A673 (cell line): ENCODE data around the gene OSBP2. TPM values are rescaled to one million over a fixed set of nuclear protein-coding genes. Genes with fewer than 3 reads are reported as not detected.

Source experiments
- BruUV-seq: library from RNA; stranded (reverse); fragments of 400-500 nt; replicated peaks from 2 replicates; lab custom pipeline; 2021; lab: Mats Ljungman, UMichigan
- CTCF ChIA-PET: fragments of 300-600 bp; sonication (Branson Sonifier 250); formaldehyde crosslinking; loops from one replicate; lab custom pipeline; 2022; ENCODE audit warnings: antibody characterized with exemption; lab: Charles Lee
- POLR2A ChIA-PET: fragments of 300-600 bp; sonication (Branson Sonifier 250); formaldehyde crosslinking; loops from one replicate; lab custom pipeline; 2022; ENCODE audit warnings: antibody characterized with exemption; ENCODE audit not compliant: low non-redundant PET; lab: Charles Lee
- DNase-seq: peaks from one replicate; pipeline ENCODE4 v3.0.0-alpha.2; 2015; ENCODE audit warnings: low spot score
- H3K27ac ChIP-seq: fragments of 200-600 bp; sonication (generic); 2 replicates; pipeline ENCODE4 v1.5.1; 2016; ENCODE audit warnings: mixed run types, low read depth, mild to moderate bottlenecking, mixed read lengths, antibody characterized with exemption, low read length; ENCODE audit not compliant: poor library complexity, severe bottlenecking
- H3K27me3 ChIP-seq: fragments of 200-600 bp; sonication (generic); replicated peaks from 2 replicates; pipeline ENCODE4 v1.6.1; 2017; ENCODE audit warnings: mixed run types, low read depth, mild to moderate bottlenecking, mixed read lengths, antibody characterized with exemption, low read length; ENCODE audit not compliant: insufficient read depth, poor library complexity
- H3K36me3 ChIP-seq: fragments of 200-600 bp; sonication (generic); 2 replicates; pipeline ENCODE4 v1.6.1; 2016; ENCODE audit warnings: mixed run types, mild to moderate bottlenecking, mixed read lengths, antibody characterized with exemption, low read length; ENCODE audit not compliant: insufficient read depth, poor library complexity, severe bottlenecking
- H3K4me1 ChIP-seq: fragments of 200-600 bp; sonication (generic); 2 replicates; pipeline ENCODE4 v1.6.1; 2017; ENCODE audit warnings: mixed run types, mild to moderate bottlenecking, mixed read lengths, antibody characterized with exemption, low read length; ENCODE audit not compliant: insufficient read depth, poor library complexity, severe bottlenecking
- H3K4me3 ChIP-seq: fragments of 200-600 bp; sonication (generic); 2 replicates; pipeline ENCODE4 v1.5.1; 2016; ENCODE audit warnings: low read depth, mixed run types, mild to moderate bottlenecking, mixed read lengths, low read length; ENCODE audit not compliant: poor library complexity, severe bottlenecking
- H3K9me3 ChIP-seq: fragments of 200-600 bp; sonication (generic); 2 replicates; pipeline ENCODE4 v1.6.1; 2016; ENCODE audit warnings: mixed run types, low read depth, mild to moderate bottlenecking, mixed read lengths, antibody characterized with exemption, low read length; ENCODE audit not compliant: poor library complexity, severe bottlenecking
- EZH2 ChIP-seq: fragments of 200-600 bp; sonication (generic); IDR thresholded peaks from 2 replicates; pipeline ENCODE4 v1.6.1; 2017; ENCODE audit warnings: borderline replicate concordance, low read depth, mild to moderate bottlenecking, mixed read lengths, antibody characterized with exemption, low read length; ENCODE audit not compliant: poor library complexity, severe bottlenecking
- intact Hi-C: fragments of 100-400 bp; cut with micrococcal nuclease; formaldehyde crosslinking; loops from one replicate; pipeline ENCODE4 v1.10.0; 2022; ENCODE audit not compliant: unreplicated experiment
- total RNA-seq: library from RNA; stranded (reverse); gene quantifications from 2 replicates; pipeline ENCODE4 v1.2.3, GENCODE V29; 2021
- TF ChIP-seq, protein P1 (sequence below): fragments of 300-800, 200-600 bp; sonication (generic); conservative IDR thresholded peaks from 2 replicates; pipeline ENCODE4 v1.5.1; 2017; ENCODE audit warnings: low read depth, mild to moderate bottlenecking, antibody characterized with exemption, low read length, moderate library complexity, mixed read lengths

OSBP2 gene
- total RNA-seq, 1 experiment from 2014 or later, result 1.8 TPM

DNA sequence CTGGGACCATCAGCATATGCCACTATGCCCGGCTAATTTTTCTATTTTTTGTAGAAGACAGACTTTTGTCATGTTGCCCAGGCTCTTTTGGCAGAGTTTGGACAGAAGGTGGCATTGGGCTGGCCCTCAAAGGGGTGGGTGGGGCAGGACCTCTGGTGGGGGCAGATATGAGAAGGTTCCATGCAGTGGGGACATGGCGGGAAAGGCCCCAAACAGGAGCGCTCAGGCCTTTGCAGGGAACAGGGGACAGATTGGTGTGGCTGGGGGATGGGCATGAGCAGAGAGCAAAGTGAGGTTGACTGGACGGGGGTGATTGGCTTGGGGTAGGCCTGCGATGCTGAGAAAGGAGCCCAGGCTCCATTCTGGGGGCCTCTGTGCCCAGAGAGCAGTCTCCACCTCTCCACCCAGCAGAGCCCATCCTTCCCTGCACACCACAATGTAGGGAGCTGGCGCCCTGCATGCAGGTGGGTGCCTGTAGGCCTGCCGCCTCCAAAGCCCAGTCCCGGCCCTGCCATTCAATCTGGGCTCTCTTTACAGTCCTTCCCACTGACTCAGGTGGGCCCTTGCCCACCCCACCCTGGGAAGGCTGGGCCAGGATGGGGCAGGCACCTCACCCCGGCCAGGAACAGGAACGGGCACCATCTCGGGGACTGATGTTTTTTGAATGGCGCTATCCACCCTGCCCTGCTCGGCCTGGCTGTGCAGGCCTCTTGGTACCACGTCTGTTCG, 175.2 kb downstream of the OSBP2 start:
- no peak for DNase-seq
- H3K4me1 ChIP-seq, result no peaks in the 10 kb centered on the region
- no peaks in the 10 kb centered on the region for H3K9me3 ChIP-seq
- intact Hi-C loops, result no loop called here
- H3K27me3 ChIP-seq, result no peaks in the 10 kb centered on the region
- no peaks in the 10 kb centered on the region for H3K36me3 ChIP-seq
- no peak overlapping the region for H3K27ac ChIP-seq
- ChIA-PET CTCF (no interaction called here), POLR2A (no interaction called here)
- no peak overlapping the region for H3K4me3 ChIP-seq
- no TSS peak for BruUV-seq
- no peak for TF ChIP-seq EZH2
- TF ChIP-seq, protein P1, sequence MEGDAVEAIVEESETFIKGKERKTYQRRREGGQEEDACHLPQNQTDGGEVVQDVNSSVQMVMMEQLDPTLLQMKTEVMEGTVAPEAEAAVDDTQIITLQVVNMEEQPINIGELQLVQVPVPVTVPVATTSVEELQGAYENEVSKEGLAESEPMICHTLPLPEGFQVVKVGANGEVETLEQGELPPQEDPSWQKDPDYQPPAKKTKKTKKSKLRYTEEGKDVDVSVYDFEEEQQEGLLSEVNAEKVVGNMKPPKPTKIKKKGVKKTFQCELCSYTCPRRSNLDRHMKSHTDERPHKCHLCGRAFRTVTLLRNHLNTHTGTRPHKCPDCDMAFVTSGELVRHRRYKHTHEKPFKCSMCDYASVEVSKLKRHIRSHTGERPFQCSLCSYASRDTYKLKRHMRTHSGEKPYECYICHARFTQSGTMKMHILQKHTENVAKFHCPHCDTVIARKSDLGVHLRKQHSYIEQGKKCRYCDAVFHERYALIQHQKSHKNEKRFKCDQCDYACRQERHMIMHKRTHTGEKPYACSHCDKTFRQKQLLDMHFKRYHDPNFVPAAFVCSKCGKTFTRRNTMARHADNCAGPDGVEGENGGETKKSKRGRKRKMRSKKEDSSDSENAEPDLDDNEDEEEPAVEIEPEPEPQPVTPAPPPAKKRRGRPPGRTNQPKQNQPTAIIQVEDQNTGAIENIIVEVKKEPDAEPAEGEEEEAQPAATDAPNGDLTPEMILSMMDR, result no peak

GRCh38 chr22:30870451-30871345, 176.0 kb downstream of the OSBP2 start:
- TF ChIP-seq, protein P1, result no peak
- TF ChIP-seq EZH2, result no peak
- POLR2A ChIA-PET, result no interaction called here
- intact Hi-C loops, result no loop called here
- Histone ChIP-seq H3K27me3 (no peaks in the 10 kb centered on the region), H3K4me1 (no peaks in the 10 kb centered on the region), H3K4me3 (no peak overlapping the region), H3K27ac (no peak overlapping the region), H3K36me3 (no peaks in the 10 kb centered on the region), H3K9me3 (no peaks in the 10 kb centered on the region)
- no peak for DNase-seq
- no TSS peak for BruUV-seq
- CTCF ChIA-PET, result interaction anchor here (0.5 kb wide), 1 partner anchor 108 kb away, joined by 9 read pairs; no protein-coding TSS in a partner anchor

DNA sequence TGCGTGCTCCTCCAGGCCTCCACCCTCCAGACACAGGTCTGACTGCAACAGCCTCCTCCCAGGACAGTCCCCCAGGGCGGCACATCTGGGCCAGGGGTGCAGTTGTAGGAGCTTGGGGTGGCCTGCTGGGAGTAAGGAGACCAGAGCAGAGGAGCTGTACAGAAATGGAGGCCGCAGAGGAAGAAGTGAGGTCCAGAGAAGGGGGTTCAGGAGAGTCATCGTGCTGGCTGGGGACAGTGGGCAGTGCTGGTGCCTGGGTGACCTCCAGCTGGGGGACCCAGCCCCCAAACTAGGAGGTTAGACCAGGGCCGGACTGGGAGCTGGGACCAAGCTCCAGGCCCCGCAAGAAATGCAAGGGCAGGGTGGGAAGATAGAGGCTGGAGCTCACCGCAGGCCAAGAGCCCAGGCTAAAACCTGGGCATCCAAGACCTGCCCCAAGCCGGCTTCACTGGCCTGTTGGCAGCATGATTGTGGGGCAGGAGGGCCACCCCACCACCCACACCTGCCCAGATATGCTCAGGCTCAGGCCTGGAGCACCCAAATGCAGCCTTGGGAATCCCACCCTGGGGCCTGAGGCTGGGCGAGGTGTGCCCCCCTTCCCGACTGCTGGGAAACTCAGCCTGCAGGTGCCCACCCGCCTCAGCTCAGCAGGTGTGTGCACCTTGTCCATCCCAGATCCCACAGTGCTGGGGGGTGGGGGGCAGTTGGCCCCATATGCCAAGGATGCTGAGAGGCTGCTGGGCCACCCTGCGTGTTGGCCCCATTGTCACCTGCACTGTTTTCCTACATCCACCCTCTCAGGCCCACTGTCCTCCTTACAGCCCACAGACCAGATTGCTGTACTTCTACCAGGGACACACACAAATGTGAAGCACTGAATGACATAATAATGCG, 177.0 kb downstream of the OSBP2 start:
- no peak for DNase-seq
- Histone ChIP-seq H3K27ac (no peak overlapping the region), H3K36me3 (no peaks in the 10 kb centered on the region), H3K4me3 (no peak overlapping the region), H3K4me1 (peaks cover 1% of the 10 kb centered on the region), H3K27me3 (no peaks in the 10 kb centered on the region), H3K9me3 (no peaks in the 10 kb centered on the region)
- intact Hi-C loops, result no loop called here
- TF ChIP-seq EZH2, result no peak
- TF ChIP-seq, protein P1, result no peak
- ChIA-PET POLR2A (no interaction called here), CTCF (no interaction called here)
- no TSS peak for BruUV-seq
